CD4-positive, alpha-beta memory T cell (primary cell): ENCODE results near the gene TLX2. TPM values are rescaled to one million over a fixed set of nuclear protein-coding genes. Genes with fewer than 3 reads are reported as not detected.
"Not testable (repeated sequence)": the region's sequence is repeated elsewhere in the genome, so short reads cannot be mapped to it uniquely, and the experiment has no call there.

Experiments used
- CTCF ChIA-PET: fragments of 350-600 bp; sonication (Branson Sonifier 250); formaldehyde crosslinking; loops from one replicate; lab custom pipeline; 2021; ENCODE audit warnings: inconsistent platforms; ENCODE audit not compliant: partially characterized antibody; lab: Charles Lee
- POLR2A ChIA-PET: fragments of 350-600 bp; sonication (Branson Sonifier 250); formaldehyde crosslinking; loops from one replicate; lab custom pipeline; 2021; ENCODE audit not compliant: partially characterized antibody; lab: Charles Lee
- DNase-seq, 5 donors: peaks; one replicate each; pipeline versions ENCODE4 v3.0.0 to v3.0.0-alpha.2; 2020 to 2022; ENCODE audit warnings: mixed read lengths in 1 of 5
- H3K27ac ChIP-seq: one replicate; pipeline ENCODE4 v1.7.0; 2013; ENCODE audit warnings: low read depth, low read length
- H3K27me3 ChIP-seq: 2 replicates; pipeline ENCODE4 v1.7.0; 2013; ENCODE audit warnings: mild to moderate bottlenecking, low read length, moderate library complexity; ENCODE audit not compliant: insufficient read depth
- H3K36me3 ChIP-seq: 2 replicates; pipeline ENCODE4 v1.7.0; 2013; ENCODE audit warnings: mild to moderate bottlenecking, low read length, moderate library complexity; ENCODE audit not compliant: insufficient read depth
- H3K4me1 ChIP-seq: 2 replicates; pipeline ENCODE4 v1.7.0; 2013; ENCODE audit warnings: mild to moderate bottlenecking, low read length, moderate library complexity; ENCODE audit not compliant: insufficient read depth
- H3K4me3 ChIP-seq, 2 donors: one replicate each; pipeline ENCODE4 v1.7.0; 2013; ENCODE audit warnings: low read length in 2 of 2, mild to moderate bottlenecking in 1 of 2
- H3K9me3 ChIP-seq, 2 donors: one replicate each; pipeline ENCODE4 v1.7.0; 2013; ENCODE audit warnings: low read length in 2 of 2, control low read depth in 1 of 2; ENCODE audit not compliant: control insufficient read depth in 1 of 2
- H3K27ac Mint-ChIP-seq, 7 donors: one replicate each; pipeline ENCODE4 v1.8.0; 2020 to 2021; ENCODE audit warnings: mixed read lengths in 7 of 7, mild to moderate bottlenecking in 6 of 7, inconsistent platforms in 3 of 7, moderate library complexity in 3 of 7
- H3K27me3 Mint-ChIP-seq, 2 donors: one replicate each; pipeline ENCODE4 v1.8.0; 2020 to 2021; ENCODE audit warnings: mixed read lengths in 2 of 2
- H3K36me3 Mint-ChIP-seq, 2 donors: one replicate each; pipeline ENCODE4 v1.8.0; 2020 to 2021; ENCODE audit warnings: mixed read lengths in 2 of 2, inconsistent platforms in 1 of 2, mild to moderate bottlenecking in 1 of 2
- H3K4me1 Mint-ChIP-seq, 4 donors: one replicate each; pipeline ENCODE4 v1.8.0; 2020 to 2021; ENCODE audit warnings: mixed read lengths in 4 of 4, mild to moderate bottlenecking in 1 of 4
- H3K4me3 Mint-ChIP-seq, 8 donors: one replicate each; pipeline ENCODE4 v1.8.0; 2020 to 2021; ENCODE audit warnings: mixed read lengths in 8 of 8, mild to moderate bottlenecking in 7 of 8, moderate library complexity in 6 of 8, inconsistent platforms in 3 of 8
- H3K9me3 Mint-ChIP-seq, 8 donors: one replicate each; pipeline ENCODE4 v1.8.0; 2020 to 2021; ENCODE audit warnings: mixed read lengths in 8 of 8, mild to moderate bottlenecking in 5 of 8, inconsistent platforms in 3 of 8, moderate library complexity in 1 of 8
- intact Hi-C: fragments of 100-400 bp; cut with micrococcal nuclease; formaldehyde crosslinking; loops from one replicate; pipeline ENCODE4 v1.15.1; 2023
- polyA plus RNA-seq, 2 donors: library from polyadenylated mRNA; unstranded; fragments of 300-500 nt; fragmentation: Illumina TruSeq; gene quantifications; one replicate each; pipeline ENCODE4 v1.2.3, GENCODE V29; 2021
- total RNA-seq, 2 experiments: library from RNA; stranded (reverse); gene quantifications; one replicate each; pipeline ENCODE4 v1.2.3, GENCODE V29; 2021

The TLX2 gene
- total and polyA plus RNA-seq, 4 experiments from 2014 or later = 0.14 to 0.53 (median 0.43) TPM

- POLR2A ChIA-PET = interaction anchor here (0.6 to 1.5 kb wide), 4 partner anchors 13 to 100 kb away, joined by 3 to 4 read pairs (median 4); partner anchors contain the start of genes CCDC142, TTC31 and WBP1
- no peak overlapping the region for H3K27ac ChIP-seq
- no peak for DNase-seq
- H3K4me1 Mint-ChIP-seq = peaks cover 5 to 24% (median 15%) of the 10 kb centered on the region in 4 donors
- intact Hi-C loops = loop anchor here (10.0 kb wide), 1 partner anchor 164 kb away; no protein-coding TSS in a partner anchor
- H3K36me3 ChIP-seq = no peaks in the 10 kb centered on the region
- no peaks in the 10 kb centered on the region for H3K9me3 ChIP-seq
- no peaks in the 10 kb centered on the region for H3K27me3 ChIP-seq
- no peak overlapping the region for H3K4me3 Mint-ChIP-seq
- H3K27me3 Mint-ChIP-seq = peaks cover 7 to 11% of the 10 kb centered on the region in 2 donors
- H3K4me1 ChIP-seq = peaks cover 14% of the 10 kb centered on the region
- peaks cover 0 to 2% (median 0%) of the 10 kb centered on the region in 8 donors for H3K9me3 Mint-ChIP-seq
- peak overlapping the region in 3 of 7 donors; percentile 23 to 45 (median 43) for H3K27ac Mint-ChIP-seq
- H3K36me3 Mint-ChIP-seq = peaks cover 0 to 20% of the 10 kb centered on the region in 2 donors
- CTCF ChIA-PET = interaction anchor here (0.6 to 1.3 kb wide), 2 partner anchors 58 to 644 kb away, joined by 3 read pairs; no protein-coding TSS in a partner anchor
- no peak overlapping the region for H3K4me3 ChIP-seq
Observed at GRCh38 chr2:74558284-74559230, 44.3 kb downstream of the TLX2 start.

- H3K9me3 Mint-ChIP-seq = no peaks in the 10 kb centered on the region
- peaks cover 7 to 20% of the 10 kb centered on the region in 2 donors for H3K27me3 Mint-ChIP-seq
- Histone ChIP-seq H3K27ac (no peak overlapping the region), H3K4me3 (no peak overlapping the region), H3K9me3 (no peaks in the 10 kb centered on the region), H3K36me3 (no peaks in the 10 kb centered on the region), H3K4me1 (peaks cover 10% of the 10 kb centered on the region), H3K27me3 (no peaks in the 10 kb centered on the region)
- ChIA-PET POLR2A (interaction anchor here (0.6 to 1.0 kb wide), 3 partner anchors 12 to 62 kb away, joined by 3 read pairs; no protein-coding TSS in a partner anchor), CTCF (no interaction called here)
- H3K4me3 Mint-ChIP-seq = no peak overlapping the region
- peaks cover 5 to 21% (median 13%) of the 10 kb centered on the region in 4 donors for H3K4me1 Mint-ChIP-seq
- no peak for DNase-seq
- H3K36me3 Mint-ChIP-seq = peaks cover 0 to 15% of the 10 kb centered on the region in 2 donors
- peak overlapping the region in 2 of 7 donors; percentile 45 to 77 for H3K27ac Mint-ChIP-seq
- intact Hi-C loops = loop anchor here (10.0 kb wide), 1 partner anchor 165 kb away; no protein-coding TSS in a partner anchor
Observed at GRCh38 chr2:74559912-74560311, 45.7 kb downstream of the TLX2 start.

- Histone ChIP-seq H3K9me3 (no peaks in the 10 kb centered on the region), H3K4me1 (peaks cover 4% of the 10 kb centered on the region), H3K27me3 (no peaks in the 10 kb centered on the region), H3K27ac (no peak overlapping the region), H3K4me3 (no peak overlapping the region), H3K36me3 (no peaks in the 10 kb centered on the region)
- H3K27me3 Mint-ChIP-seq = peaks cover 7 to 20% of the 10 kb centered on the region in 2 donors
- POLR2A ChIA-PET = no interaction called here
- H3K9me3 Mint-ChIP-seq = no peaks in the 10 kb centered on the region
- intact Hi-C loops = no loop called here
- H3K27ac Mint-ChIP-seq = peak overlapping the region in 2 of 7 donors; percentile 47 to 77
- peaks cover 0 to 10% of the 10 kb centered on the region in 2 donors for H3K36me3 Mint-ChIP-seq
- peaks cover 2 to 15% (median 8%) of the 10 kb centered on the region in 4 donors for H3K4me1 Mint-ChIP-seq
- CTCF ChIA-PET = no interaction called here
- no peak overlapping the region for H3K4me3 Mint-ChIP-seq
- DNase-seq = no peak
Observed at GRCh38 chr2:74560591-74560990, 46.3 kb downstream of the TLX2 start.

GRCh38 chr2:74561022-74561421 is 46.8 kb downstream of the TLX2 start:
- peaks cover 8 to 22% of the 10 kb centered on the region in 2 donors for H3K27me3 Mint-ChIP-seq
- H3K4me3 ChIP-seq, H3K9me3 ChIP-seq, H3K27ac Mint-ChIP-seq, CTCF ChIA-PET, H3K9me3 Mint-ChIP-seq, DNase-seq, H3K4me3 Mint-ChIP-seq, H3K27me3 ChIP-seq, H3K4me1 ChIP-seq, POLR2A ChIA-PET, H3K36me3 ChIP-seq, intact Hi-C loops, H3K27ac ChIP-seq: not testable (repeated sequence)
- H3K4me1 Mint-ChIP-seq = peaks cover under 1 to 11% (median 6%) of the 10 kb centered on the region in 4 donors
- peaks cover 0 to 10% of the 10 kb centered on the region in 2 donors for H3K36me3 Mint-ChIP-seq

- Mint-ChIP-seq H3K9me3 (no peaks in the 10 kb centered on the region), H3K4me1 (peaks cover 0 to 6% (median 2%) of the 10 kb centered on the region in 4 donors), H3K27me3 (peaks cover 8 to 24% of the 10 kb centered on the region in 2 donors), H3K4me3 (no peak overlapping the region), H3K36me3 (no peaks in the 10 kb centered on the region), H3K27ac (no peak overlapping the region)
- H3K4me1 ChIP-seq = no peaks in the 10 kb centered on the region
- no peaks in the 10 kb centered on the region for H3K9me3 ChIP-seq
- H3K4me3 ChIP-seq = no peak overlapping the region
- intact Hi-C loops = no loop called here
- no peaks in the 10 kb centered on the region for H3K27me3 ChIP-seq
- H3K36me3 ChIP-seq = no peaks in the 10 kb centered on the region
- DNase-seq = no peak
- ChIA-PET POLR2A (no interaction called here), CTCF (no interaction called here)
- no peak overlapping the region for H3K27ac ChIP-seq
Observed at GRCh38 chr2:74562126-74562775, 48.0 kb downstream of the TLX2 start.

- peaks cover 0 to 6% (median 1%) of the 10 kb centered on the region in 4 donors for H3K4me1 Mint-ChIP-seq
- peaks cover 9 to 31% of the 10 kb centered on the region in 2 donors for H3K27me3 Mint-ChIP-seq
Observed at GRCh38 chr2:74564222-74564621, 50.0 kb downstream of the TLX2 start.

More at GRCh38 chr2:74564222-74564621, 50.0 kb downstream of the TLX2 start:
- H3K4me1 ChIP-seq = no peaks in the 10 kb centered on the region
- intact Hi-C loops = no loop called here
- Mint-ChIP-seq H3K36me3 (no peaks in the 10 kb centered on the region), H3K4me3 (no peak overlapping the region), H3K27ac (no peak overlapping the region), H3K9me3 (no peaks in the 10 kb centered on the region)
- H3K27ac ChIP-seq = no peak overlapping the region
- no peaks in the 10 kb centered on the region for H3K36me3 ChIP-seq
- CTCF ChIA-PET = no interaction called here
- POLR2A ChIA-PET = no interaction called here
- no peak for DNase-seq
- H3K27me3 ChIP-seq = no peaks in the 10 kb centered on the region
- H3K9me3 ChIP-seq = no peaks in the 10 kb centered on the region
- H3K4me3 ChIP-seq = no peak overlapping the region
